Fibroblast of peridontal ligament (primary cell): ENCODE data around the gene OR2L2.
"Not testable (repeated sequence)": the region's sequence is repeated elsewhere in the genome, so short reads cannot be mapped to it uniquely, and the experiment has no call there.

Experiments used
- DNase-seq: peaks from one replicate; pipeline ENCODE4 v3.0.0-alpha.2; 2010; ENCODE audit errors: extremely low read depth

The OR2L2 gene, protein sequence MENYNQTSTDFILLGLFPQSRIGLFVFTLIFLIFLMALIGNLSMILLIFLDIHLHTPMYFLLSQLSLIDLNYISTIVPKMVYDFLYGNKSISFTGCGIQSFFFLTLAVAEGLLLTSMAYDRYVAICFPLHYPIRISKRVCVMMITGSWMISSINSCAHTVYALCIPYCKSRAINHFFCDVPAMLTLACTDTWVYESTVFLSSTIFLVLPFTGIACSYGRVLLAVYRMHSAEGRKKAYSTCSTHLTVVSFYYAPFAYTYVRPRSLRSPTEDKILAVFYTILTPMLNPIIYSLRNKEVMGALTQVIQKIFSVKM

GRCh38 chr1:248029770-248030169 is at the start of gene OR2L2:
Gene OR2L2, plus strand, starts transcription at chr1:248030070. Its CDS starts 8,198 bp downstream, at chr1:248038268.
- no peak for DNase-seq

GRCh38 chr1:247992986-247993385 is 36.9 kb upstream of the OR2L2 start:
- no peak for DNase-seq

GRCh38 chr1:247998811-247999210 is 31.1 kb upstream of the OR2L2 start:
- no peak for DNase-seq

GRCh38 chr1:248000169-248000568 is 29.7 kb upstream of the OR2L2 start:
- DNase-seq: no peak

DNA sequence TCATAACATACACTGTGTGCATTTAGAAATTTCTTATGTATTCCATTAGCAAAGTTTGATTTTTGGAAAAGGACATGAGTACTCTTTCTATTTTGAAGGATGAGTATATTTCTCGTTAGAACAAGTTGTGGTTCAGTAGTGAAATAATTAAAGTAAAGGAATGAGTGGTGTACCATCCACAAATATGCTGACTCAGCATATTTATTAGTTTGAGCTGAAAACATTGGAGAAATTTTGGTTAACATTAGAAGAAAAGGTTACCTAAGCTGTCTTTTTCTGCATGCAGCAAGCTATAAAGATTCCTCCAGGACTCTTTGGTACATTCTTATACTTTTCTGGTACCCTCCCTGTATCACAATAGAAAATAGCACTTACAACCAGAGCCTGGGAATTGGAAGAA is 22.1 kb upstream of the OR2L2 start:
- no peak for DNase-seq

DNA sequence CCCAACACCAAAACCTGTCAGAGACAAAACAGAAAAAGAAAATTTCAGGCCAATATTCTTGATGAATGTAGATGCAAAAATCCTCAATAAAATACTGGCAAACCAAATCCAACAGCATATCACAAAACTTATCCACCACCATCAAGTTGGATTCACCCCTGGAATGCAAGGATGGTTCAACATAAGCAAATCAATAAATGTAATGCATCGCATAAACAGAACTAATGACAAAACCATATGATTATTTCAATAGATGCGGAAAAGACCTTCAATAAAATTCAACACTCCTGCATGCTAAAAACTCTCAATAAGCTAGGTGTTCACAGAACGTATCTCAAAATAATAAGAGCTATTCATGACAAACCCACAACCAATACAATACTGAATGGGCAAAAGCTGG is 20.2 kb upstream of the OR2L2 start:
- DNase-seq: no peak

- no peak for DNase-seq
Observed at GRCh38 chr1:248013229-248013710, 16.6 kb upstream of the OR2L2 start, which contains the start of gene OR2L5. Gene OR2L5, plus strand, starts transcription at chr1:248013660. Its CDS starts 8,288 bp downstream, at chr1:248021948.

- no peak for DNase-seq
Observed at GRCh38 chr1:248015803-248016202, 14.1 kb upstream of the OR2L2 start.

DNA sequence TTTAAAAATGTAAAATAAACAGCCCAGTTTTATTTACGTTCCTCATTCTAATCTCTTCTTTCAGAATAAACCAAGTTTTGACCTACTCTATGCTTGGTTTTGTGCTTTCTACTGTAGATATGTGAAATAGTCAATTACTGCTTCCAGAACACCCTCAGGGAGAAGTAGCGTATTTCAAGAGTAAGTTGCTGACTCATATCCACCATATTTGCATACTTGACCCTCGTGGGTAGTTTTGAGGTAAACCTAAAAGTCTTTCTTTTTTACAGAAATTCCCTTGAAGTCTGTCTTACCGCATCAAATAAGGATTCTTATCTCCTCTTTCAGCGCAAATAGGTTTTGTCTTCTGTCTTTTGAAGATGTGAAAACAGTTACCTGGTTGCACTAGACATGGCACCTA is 15.3 kb downstream of the OR2L2 start:
- no peak for DNase-seq

- DNase-seq: no peak
Observed at GRCh38 chr1:248046536-248046935, 16.7 kb downstream of the OR2L2 start, which contains the start of gene OR2L3. Gene OR2L3, plus strand, starts transcription at chr1:248046836. Its CDS starts 13,846 bp downstream, at chr1:248060682.

- DNase-seq: no peak
Observed at GRCh38 chr1:248047008-248047407, 17.1 kb downstream of the OR2L2 start.

DNA sequence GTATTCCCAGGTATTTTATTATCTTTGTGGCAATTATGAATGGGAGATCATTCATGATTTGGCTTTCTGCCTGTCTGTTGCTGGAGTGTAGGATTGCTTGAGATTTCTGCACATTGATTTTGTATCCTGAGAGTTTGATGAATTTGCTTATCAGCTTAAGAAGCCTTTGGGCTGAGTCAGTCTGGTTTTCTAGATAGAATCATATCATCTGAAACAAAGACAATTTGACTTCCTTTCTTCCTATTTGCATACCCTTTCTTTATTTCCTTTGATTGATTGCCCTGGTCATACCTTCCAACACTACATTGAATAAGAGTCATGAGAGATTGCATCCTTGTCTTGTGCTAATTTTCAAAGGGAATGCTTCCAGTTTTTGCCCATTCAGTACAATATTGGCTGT is 24.8 kb downstream of the OR2L2 start:
- DNase-seq: no peak

DNA sequence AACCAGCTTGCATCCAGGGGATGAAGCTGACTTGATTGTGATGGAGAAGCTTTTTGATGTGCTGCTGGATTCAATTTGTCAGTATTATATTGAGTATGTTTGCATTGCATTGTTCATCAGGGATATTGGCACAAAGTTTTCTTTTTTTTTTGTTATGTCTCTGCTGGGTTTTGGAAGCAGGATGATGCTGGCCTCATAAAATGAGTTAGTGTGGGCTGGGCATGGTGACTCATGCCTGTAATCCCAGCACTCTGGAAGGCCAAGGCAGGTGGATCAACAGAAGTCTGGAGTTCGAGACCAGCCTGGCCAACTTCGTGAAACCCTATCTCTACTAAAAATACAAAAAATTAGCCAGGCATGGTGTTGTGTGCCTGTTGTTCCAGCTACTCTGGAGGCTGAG is 25.4 kb downstream of the OR2L2 start:
- DNase-seq: no peak

DNA sequence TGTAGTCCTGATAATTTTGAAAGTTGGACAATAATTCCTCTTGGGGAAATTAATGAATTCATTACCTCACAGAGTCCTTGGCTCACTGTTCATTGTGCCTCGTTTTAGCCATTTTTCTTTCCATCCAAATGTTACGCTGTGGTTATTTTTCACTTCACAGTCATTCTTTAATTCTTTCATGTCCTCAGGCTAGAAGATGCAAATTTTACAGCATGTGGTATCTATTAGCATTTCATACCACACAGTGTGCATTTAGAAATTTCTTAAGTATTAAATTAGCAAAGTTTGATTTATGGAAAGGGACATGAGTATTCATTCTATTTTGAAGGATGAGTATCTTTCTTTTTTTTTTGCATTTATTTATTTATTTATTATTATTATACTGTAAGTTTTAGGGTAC is 35.2 kb downstream of the OR2L2 start:
- no peak for DNase-seq

GRCh38 chr1:248065604-248066003 is 35.7 kb downstream of the OR2L2 start:
- no peak for DNase-seq

- DNase-seq: not testable (repeated sequence)
Observed at GRCh38 chr1:248083864-248084263, 54.0 kb downstream of the OR2L2 start.
